Activated CD8-positive, alpha-beta memory T cell treated with anti-CD3 and anti-CD28 coated beads, Interleukin-2, amount 50 U/mL, for 24 hours (primary cell): Measurements from ENCODE around the gene FMO3.

Experiments
- DNase-seq: peaks from one replicate; pipeline ENCODE4 v3.0.0-alpha.2; 2020; ENCODE audit errors: extremely low read depth

Gene FMO3

GRCh38 chr1:171090604-171091003 is at the start of gene FMO3:
TSS of gene FMO3 (plus strand) at chr1:171090905. CDS start at chr1:171092659, 1,754 bp downstream.
- DNase-seq: no peak

- no peak for DNase-seq
These were observed 42.7 kb upstream of the FMO3 start for GRCh38 chr1:171048014-171048413.

- no peak for DNase-seq
These were observed 37.7 kb upstream of the FMO3 start for GRCh38 chr1:171052977-171053376.

- no peak for DNase-seq
These were observed 34.6 kb upstream of the FMO3 start for GRCh38 chr1:171055966-171056643.

GRCh38 chr1:171061425-171062143 is 29.1 kb upstream of the FMO3 start:
- DNase-seq: no peak

- no peak for DNase-seq
These were observed 27.8 kb upstream of the FMO3 start for GRCh38 chr1:171062902-171063301.

GRCh38 chr1:171075041-171075440 is 15.7 kb upstream of the FMO3 start:
- DNase-seq: no peak

GRCh38 chr1:171081314-171081753 is 9.4 kb upstream of the FMO3 start:
- DNase-seq: no peak

- DNase-seq: no peak
These were observed 8.9 kb upstream of the FMO3 start for GRCh38 chr1:171081763-171082201.

GRCh38 chr1:171082606-171083005 is 8.1 kb upstream of the FMO3 start:
- no peak for DNase-seq

GRCh38 chr1:171083222-171083621 is 7.5 kb upstream of the FMO3 start:
- DNase-seq: no peak

- no peak for DNase-seq
These were observed 6.6 kb upstream of the FMO3 start for GRCh38 chr1:171084091-171084490.

GRCh38 chr1:171084870-171085269 is 5.8 kb upstream of the FMO3 start:
- DNase-seq: no peak

GRCh38 chr1:171087896-171088295 is 2.8 kb upstream of the FMO3 start:
- DNase-seq: no peak

- no peak for DNase-seq
These were observed 13.2 kb downstream of the FMO3 start for GRCh38 chr1:171103862-171104261.

- no peak for DNase-seq
These were observed 16.7 kb downstream of the FMO3 start for GRCh38 chr1:171107262-171107940.

GRCh38 chr1:171107969-171108368 is 17.3 kb downstream of the FMO3 start:
- no peak for DNase-seq

GRCh38 chr1:171109966-171110365 is 19.3 kb downstream of the FMO3 start:
- DNase-seq: no peak

- no peak for DNase-seq
These were observed 20.1 kb downstream of the FMO3 start for GRCh38 chr1:171110621-171111326.

- DNase-seq: no peak
These were observed 21.4 kb downstream of the FMO3 start for GRCh38 chr1:171112119-171112518.

GRCh38 chr1:171113382-171113781 is 22.7 kb downstream of the FMO3 start:
- no peak for DNase-seq

GRCh38 chr1:171115280-171115897 is 24.7 kb downstream of the FMO3 start:
- DNase-seq: no peak
